Naive thymus-derived CD8-positive, alpha-beta T cell (primary cell): ENCODE results near the gene CTSH. TPM values are rescaled to one million over a fixed set of nuclear protein-coding genes. Genes with fewer than 3 reads are reported as not detected.

Source experiments
- ATAC-seq, 2 donors: fragments of 150-1000 bp; cut with Tn5 transposase in 1 of 2; sonication (Bioruptor Pico), chemical (Tn5 transposase) in 1 of 2; 1 replicate in 1 of 2; 2 replicates in 1 of 2; pipeline ENCODE4 v1.10.0; 2021; ENCODE audit warnings: mild to moderate bottlenecking in 2 of 2, moderate library complexity in 2 of 2
- POLR2A ChIA-PET: fragments of 350-600 bp; sonication (Branson Sonifier 250); formaldehyde crosslinking; loops from one replicate; lab custom pipeline; 2021; ENCODE audit warnings: antibody characterized with exemption; lab: Charles Lee
- DNase-seq, 10 donors: peaks; one replicate each; pipeline versions ENCODE4 v3.0.0 to v3.0.0-alpha.2; 2020 to 2022
- H3K27ac Mint-ChIP-seq, 10 donors: one replicate each; pipeline ENCODE4 v1.8.0; 2020 to 2022; ENCODE audit warnings: mild to moderate bottlenecking in 10 of 10, mixed read lengths in 10 of 10, moderate library complexity in 4 of 10, inconsistent platforms in 1 of 10
- H3K27me3 Mint-ChIP-seq, 5 donors: one replicate each; pipeline ENCODE4 v1.8.0; 2021 to 2022; ENCODE audit warnings: mixed read lengths in 5 of 5
- H3K36me3 Mint-ChIP-seq, 3 donors: one replicate each; pipeline ENCODE4 v1.8.0; 2020 to 2022; ENCODE audit warnings: mixed read lengths in 3 of 3, mild to moderate bottlenecking in 2 of 3, inconsistent platforms in 1 of 3
- H3K4me1 Mint-ChIP-seq, 4 donors: one replicate each; pipeline ENCODE4 v1.8.0; 2021 to 2022; ENCODE audit warnings: mixed read lengths in 4 of 4
- H3K4me3 Mint-ChIP-seq, 10 donors: one replicate each; pipeline ENCODE4 v1.8.0; 2020 to 2022; ENCODE audit warnings: mild to moderate bottlenecking in 10 of 10, mixed read lengths in 10 of 10, moderate library complexity in 6 of 10, inconsistent platforms in 1 of 10
- H3K9me3 Mint-ChIP-seq, 9 donors: one replicate each; pipeline ENCODE4 v1.8.0; 2020 to 2022; ENCODE audit warnings: mixed read lengths in 9 of 9, mild to moderate bottlenecking in 3 of 9, inconsistent platforms in 1 of 9, moderate library complexity in 1 of 9
- polyA plus RNA-seq, 3 donors: library from polyadenylated mRNA; unstranded; fragments of 300-500 nt; fragmentation: Illumina TruSeq; gene quantifications; one replicate each; pipeline ENCODE4 v1.2.3, GENCODE V29; 2021
- total RNA-seq, 8 experiments: library from RNA in 2 of 8; stranded (reverse) in 2 of 8; gene quantifications; one replicate each; pipeline ENCODE4 v1.2.3 and lab custom pipeline; 2021 to 2026

CTSH gene
- total and polyA plus RNA-seq, 5 experiments from 2014 or later = 3.6 to 7.9 (median 5.8) TPM

DNA sequence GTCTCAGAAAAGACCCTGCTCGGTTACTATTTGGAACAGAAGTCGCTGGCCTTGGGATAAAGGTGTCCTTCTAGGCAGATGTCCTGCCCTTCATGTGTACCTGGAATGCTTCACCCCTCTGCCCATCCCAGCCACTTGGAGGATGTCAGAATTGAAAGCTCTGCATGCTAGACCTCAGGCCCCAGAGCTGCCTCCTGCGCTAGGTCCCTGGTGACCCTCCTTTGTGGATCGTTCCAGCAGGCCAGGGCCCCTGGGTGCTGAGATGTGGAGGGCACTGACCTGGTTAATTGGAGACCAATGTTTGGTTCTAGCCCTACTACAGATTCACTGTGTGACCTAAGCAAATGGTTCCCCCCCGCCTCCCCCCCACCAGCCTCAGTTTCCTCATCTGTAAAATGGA lies 2.7 kb upstream of the CTSH start:
- Mint-ChIP-seq H3K36me3 (no peaks in the 10 kb centered on the region), H3K4me1 (peaks cover 6 to 24% (median 11%) of the 10 kb centered on the region in 4 donors), H3K27ac (no peak overlapping the region), H3K27me3 (peaks cover 0 to 9% (median 0%) of the 10 kb centered on the region in 5 donors), H3K9me3 (peaks cover 0 to 1% (median 0%) of the 10 kb centered on the region in 9 donors), H3K4me3 (peak overlapping the region in 1 of 10 donors; percentile 28)
- DNase-seq (no peak), ATAC-seq (no peak)
- POLR2A ChIA-PET = no interaction called here

DNA sequence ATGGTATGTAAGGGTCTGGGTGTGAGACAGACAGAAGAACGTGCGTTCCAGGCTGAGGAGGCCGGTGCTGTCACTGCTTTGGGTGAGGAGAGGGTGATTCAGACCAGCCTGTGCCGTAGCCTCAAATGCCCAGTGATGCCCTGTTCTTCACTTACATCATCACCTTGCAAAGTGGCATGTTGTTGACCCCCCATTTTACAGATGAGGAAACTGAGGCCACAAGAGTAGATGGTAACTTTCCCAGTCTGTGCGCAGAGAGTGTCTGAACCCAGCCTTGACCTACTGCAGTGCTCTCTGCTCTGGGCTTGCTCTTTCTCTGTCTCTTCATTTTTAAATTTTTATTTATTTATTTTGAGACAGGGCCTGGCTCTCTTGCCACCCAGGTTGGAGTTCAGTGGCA lies 1.6 kb upstream of the CTSH start:
- ATAC-seq (no peak), DNase-seq (no peak)
- H3K4me3 Mint-ChIP-seq = peak overlapping the region in 6 of 10 donors; percentile 19 to 65 (median 44)
- POLR2A ChIA-PET = interaction anchor here (1.0 kb wide), 1 partner anchor 10 kb away, joined by 5 read pairs; no protein-coding TSS in a partner anchor
- no peaks in the 10 kb centered on the region for H3K9me3 Mint-ChIP-seq
- peaks cover 2 to 26% (median 8%) of the 10 kb centered on the region in 4 donors for H3K4me1 Mint-ChIP-seq
- peaks cover 0 to 9% (median 0%) of the 10 kb centered on the region in 5 donors for H3K27me3 Mint-ChIP-seq
- H3K27ac Mint-ChIP-seq = no peak overlapping the region
- H3K36me3 Mint-ChIP-seq = no peaks in the 10 kb centered on the region

DNA sequence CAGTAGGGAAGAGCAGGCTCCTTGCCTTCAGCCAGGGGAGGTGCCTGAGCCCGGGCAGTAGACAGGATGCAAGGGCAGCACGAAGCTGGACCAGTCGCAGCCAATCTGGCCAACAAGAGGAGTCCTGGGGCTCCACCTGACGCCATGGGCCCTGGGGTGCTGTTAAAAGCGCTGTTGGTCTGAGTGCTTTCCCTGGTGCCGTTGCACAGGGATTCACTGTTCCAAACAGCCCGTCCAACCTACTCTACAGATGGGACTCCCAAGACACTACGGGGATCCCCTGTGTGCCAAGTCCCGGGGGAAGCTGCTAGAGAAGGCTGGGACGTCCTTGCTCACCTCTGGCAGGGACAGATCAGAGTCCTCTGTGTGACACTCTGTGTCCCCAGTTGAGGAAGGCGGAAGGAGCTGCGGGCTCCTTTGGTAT lies 632 bp downstream of the CTSH start:
- DNase-seq (no peak), ATAC-seq (peak in 1 of 2 donors; percentile 17)
- POLR2A ChIA-PET = no interaction called here
- Mint-ChIP-seq H3K4me1 (peaks cover 0 to 29% (median 6%) of the 10 kb centered on the region in 4 donors), H3K27me3 (peaks cover 0 to 9% (median 0%) of the 10 kb centered on the region in 5 donors), H3K27ac (no peak overlapping the region), H3K36me3 (no peaks in the 10 kb centered on the region), H3K4me3 (peak overlapping the region; percentile 54 to 81 (median 74)), H3K9me3 (no peaks in the 10 kb centered on the region)

DNA sequence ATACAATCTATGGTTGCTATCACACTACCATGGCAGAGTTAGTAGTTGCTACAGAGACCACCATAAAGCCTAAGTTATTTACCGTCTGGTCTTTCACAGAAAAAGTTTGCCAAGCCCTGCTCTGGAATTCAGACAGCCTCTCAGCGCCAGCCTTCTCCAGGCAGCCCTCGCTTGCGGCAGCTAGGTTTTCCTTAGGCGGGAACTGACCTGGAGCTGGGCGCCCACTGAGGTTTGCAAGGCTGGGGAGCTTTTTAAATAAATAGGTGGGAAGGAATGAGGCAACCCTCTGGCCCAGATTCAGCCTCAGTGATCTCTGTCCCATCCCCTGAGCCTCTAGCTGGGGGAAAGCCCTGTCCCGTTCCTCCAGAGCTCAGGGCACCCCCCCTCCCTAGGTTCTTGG lies 1.2 kb downstream of the CTSH start:
- Mint-ChIP-seq H3K4me1 (peaks cover 0 to 34% (median 8%) of the 10 kb centered on the region in 4 donors), H3K27me3 (peaks cover 0 to 10% (median under 1%) of the 10 kb centered on the region in 5 donors), H3K36me3 (no peaks in the 10 kb centered on the region), H3K27ac (peak overlapping the region in 1 of 10 donors; percentile 39), H3K4me3 (peak overlapping the region in 8 of 10 donors; percentile 18 to 80 (median 58)), H3K9me3 (no peaks in the 10 kb centered on the region)
- POLR2A ChIA-PET = no interaction called here
- DNase-seq (no peak), ATAC-seq (no peak)

DNA sequence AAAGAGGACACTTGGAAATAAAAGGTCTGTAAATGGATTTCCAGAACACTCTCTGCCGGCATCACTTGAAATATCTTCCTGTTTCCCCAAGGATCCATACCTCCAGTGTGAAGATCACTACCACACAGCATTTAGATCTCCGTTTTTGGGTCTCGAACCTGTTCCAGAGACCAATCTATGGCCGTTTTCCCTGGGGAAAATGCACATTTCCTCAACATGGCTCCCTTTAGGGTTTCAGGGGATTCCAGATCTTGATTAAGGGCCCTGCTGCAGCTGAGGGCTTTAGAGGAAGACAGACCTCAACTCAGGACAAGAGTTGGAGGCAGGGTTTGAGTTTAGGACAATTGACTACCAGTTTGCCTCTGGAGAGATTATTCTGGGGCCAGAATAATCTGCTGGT lies 2.1 kb downstream of the CTSH start:
- Mint-ChIP-seq H3K4me1 (peaks cover 0 to 43% (median 10%) of the 10 kb centered on the region in 4 donors), H3K36me3 (no peaks in the 10 kb centered on the region), H3K27me3 (peaks cover 4 to 19% (median 7%) of the 10 kb centered on the region in 5 donors), H3K4me3 (peak overlapping the region in 1 of 10 donors; percentile 28), H3K9me3 (no peaks in the 10 kb centered on the region), H3K27ac (peak overlapping the region in 2 of 10 donors; percentile 33 to 56)
- DNase-seq (no peak), ATAC-seq (no peak)
- POLR2A ChIA-PET = no interaction called here

DNA sequence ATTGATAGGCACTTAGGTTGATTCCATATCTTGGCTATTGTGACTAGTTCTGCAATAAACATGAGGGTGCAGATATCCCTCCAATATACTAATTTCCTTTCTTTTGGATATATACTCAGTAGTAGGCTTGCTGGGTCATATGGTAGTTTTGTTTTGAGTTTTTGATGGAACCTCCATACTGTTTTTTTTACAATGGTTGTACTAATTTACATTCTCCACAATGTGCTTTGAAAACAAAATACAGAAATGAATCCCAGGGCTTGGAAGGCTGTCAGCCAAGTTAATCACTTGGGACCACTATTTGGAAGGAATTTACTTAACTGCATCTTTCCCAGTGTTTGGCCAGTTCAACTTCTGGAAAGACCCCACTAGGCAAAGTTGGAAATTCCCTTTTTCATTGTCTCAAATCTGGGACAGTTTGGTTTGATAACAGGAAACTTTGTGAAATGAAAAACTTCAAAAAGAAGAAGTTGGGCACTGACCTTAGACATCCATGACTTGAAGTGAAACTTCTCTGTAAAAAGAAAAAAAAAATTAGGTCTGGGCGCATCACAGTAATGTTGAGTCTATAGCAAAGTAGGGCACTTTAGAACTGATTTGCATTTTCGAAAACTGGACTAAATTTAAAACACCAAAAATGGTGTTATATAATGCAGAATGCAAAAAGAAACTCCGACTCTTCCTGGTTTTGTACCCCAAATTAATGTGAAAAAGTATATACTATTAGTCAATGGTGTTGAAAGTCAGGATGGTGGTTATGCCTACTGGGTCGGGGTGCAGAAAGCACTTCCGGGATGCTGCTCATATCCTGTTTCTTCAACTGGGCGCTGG lies 6.0 kb downstream of the CTSH start:
- ATAC-seq = peak in 1 of 2 donors; percentile 58
- peak overlapping the region in 2 of 10 donors; percentile 36 to 52 for H3K4me3 Mint-ChIP-seq
- no peaks in the 10 kb centered on the region for H3K9me3 Mint-ChIP-seq
- peak overlapping the region in 1 of 10 donors; percentile 63 for H3K27ac Mint-ChIP-seq
- POLR2A ChIA-PET = no interaction called here
- peak in 1 of 10 donors; percentile 6 for DNase-seq
- H3K27me3 Mint-ChIP-seq = peaks cover 5 to 17% (median 8%) of the 10 kb centered on the region in 5 donors
- peaks cover 0 to 57% (median 8%) of the 10 kb centered on the region in 4 donors for H3K4me1 Mint-ChIP-seq
- H3K36me3 Mint-ChIP-seq = peaks cover 0 to 2% (median 0%) of the 10 kb centered on the region in 3 donors

DNA sequence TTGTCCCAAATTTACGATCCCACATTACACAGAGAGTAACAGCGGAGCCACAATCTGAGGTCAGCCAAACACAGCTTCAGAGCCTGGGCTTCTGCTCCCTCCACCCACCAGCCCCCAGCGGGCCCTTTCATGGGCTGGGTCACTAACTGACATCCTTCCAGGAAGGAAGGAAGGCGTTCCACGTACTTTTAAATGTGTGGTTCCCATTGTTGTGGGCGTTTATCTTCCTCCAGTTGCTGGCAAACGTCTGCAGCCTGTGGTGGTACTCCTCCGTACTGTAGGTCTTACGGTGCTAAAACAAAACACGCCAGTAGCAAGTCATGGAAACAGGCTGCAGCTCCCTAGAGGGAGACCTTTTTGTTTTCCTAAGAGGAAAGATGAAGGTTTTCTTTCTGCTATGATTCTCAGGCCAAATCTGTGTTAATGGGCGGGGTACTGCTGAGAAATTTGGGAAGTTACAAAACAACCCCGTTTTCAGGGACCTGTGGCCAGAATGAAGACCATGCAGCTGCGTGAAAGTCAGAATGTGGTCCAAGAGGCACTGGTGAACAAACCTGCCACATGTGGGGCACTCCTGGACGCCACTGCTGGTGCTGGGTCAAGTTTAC lies 7.6 kb downstream of the CTSH start:
- Mint-ChIP-seq H3K4me3 (peak overlapping the region in 1 of 10 donors; percentile 36), H3K27ac (peak overlapping the region in 3 of 10 donors; percentile 46 to 58 (median 48)), H3K9me3 (no peaks in the 10 kb centered on the region), H3K36me3 (peaks cover 0 to 2% (median 0%) of the 10 kb centered on the region in 3 donors), H3K27me3 (peaks cover 5 to 13% (median 8%) of the 10 kb centered on the region in 5 donors), H3K4me1 (peaks cover 0 to 45% (median 8%) of the 10 kb centered on the region in 4 donors)
- DNase-seq = peak in 1 of 10 donors; percentile 36
- POLR2A ChIA-PET = no interaction called here
- peak in 1 of 2 donors; percentile 22 for ATAC-seq

DNA sequence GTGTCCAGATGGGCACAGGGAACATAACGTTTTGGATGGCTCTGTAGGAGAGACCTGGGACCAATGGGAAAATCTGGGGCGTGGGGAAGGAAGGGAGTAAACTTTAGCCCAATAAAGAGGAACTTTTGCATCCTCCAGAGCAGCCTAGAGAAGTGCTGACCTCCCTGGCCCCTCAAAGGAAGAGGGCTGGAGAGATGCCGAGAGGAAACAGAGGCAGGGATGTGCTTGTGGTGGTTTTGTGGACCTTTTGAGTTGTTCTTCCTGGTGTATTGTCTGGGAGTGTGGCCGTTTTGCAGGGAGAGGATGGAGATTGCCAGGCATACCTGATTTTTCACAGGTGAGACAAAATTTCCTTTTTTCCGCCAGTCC lies 10.2 kb downstream of the CTSH start:
- Mint-ChIP-seq H3K4me1 (peaks cover 0 to 39% (median 9%) of the 10 kb centered on the region in 4 donors), H3K36me3 (peaks cover 0 to 2% (median 0%) of the 10 kb centered on the region in 3 donors), H3K9me3 (no peaks in the 10 kb centered on the region), H3K27me3 (peaks cover 5 to 11% (median 8%) of the 10 kb centered on the region in 5 donors), H3K4me3 (peak overlapping the region in 1 of 10 donors; percentile 48), H3K27ac (peak overlapping the region in 1 of 10 donors; percentile 0)
- POLR2A ChIA-PET = no interaction called here
- ATAC-seq (no peak), DNase-seq (no peak)

DNA sequence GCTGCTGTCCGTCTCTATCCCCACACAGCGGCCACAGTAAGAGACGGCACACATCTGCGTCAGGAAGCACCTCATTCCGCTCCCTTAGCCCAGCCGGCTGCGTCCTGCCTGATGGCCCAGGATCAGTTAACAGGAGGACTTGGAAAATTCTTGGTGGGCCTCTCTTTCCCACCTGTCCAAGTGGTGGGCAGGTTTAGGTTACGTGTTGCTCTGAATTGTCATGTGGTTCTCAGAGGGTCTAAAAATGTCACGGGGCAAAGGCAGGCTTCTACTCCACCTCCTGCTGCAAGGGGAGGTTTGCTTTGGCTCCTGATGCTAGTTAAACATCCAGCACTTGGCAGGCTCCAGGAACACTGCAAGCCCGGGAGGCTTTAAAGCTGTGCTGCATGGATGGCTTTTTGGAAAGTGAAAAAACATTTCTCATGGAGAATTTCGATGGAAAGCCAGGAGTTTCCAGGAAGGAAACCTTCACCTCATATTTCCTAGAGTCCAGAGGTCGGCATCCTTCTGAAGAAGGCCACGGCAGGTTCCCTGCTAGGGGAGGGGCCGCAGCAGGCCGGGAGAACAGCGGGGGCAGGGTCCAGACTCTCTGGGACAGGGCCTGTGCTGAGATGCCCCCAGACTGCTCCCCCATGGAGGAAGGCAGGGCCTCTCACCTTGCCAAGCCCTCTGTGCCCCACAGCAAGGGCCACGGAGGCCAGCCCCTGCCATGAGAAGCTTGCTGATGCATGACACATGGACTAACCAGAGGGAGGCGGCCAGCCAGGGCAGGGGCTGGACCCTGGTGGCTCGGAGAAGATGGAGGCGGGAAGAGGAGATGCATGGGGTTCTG lies 10.8 kb downstream of the CTSH start:
- H3K4me3 Mint-ChIP-seq = no peak overlapping the region
- ATAC-seq = no peak
- no peak for DNase-seq
- peaks cover 0 to 34% (median 7%) of the 10 kb centered on the region in 4 donors for H3K4me1 Mint-ChIP-seq
- H3K27ac Mint-ChIP-seq = no peak overlapping the region
- H3K9me3 Mint-ChIP-seq = no peaks in the 10 kb centered on the region
- POLR2A ChIA-PET = no interaction called here
- H3K36me3 Mint-ChIP-seq = peaks cover 0 to 2% (median 0%) of the 10 kb centered on the region in 3 donors
- H3K27me3 Mint-ChIP-seq = peaks cover 5 to 11% (median 8%) of the 10 kb centered on the region in 5 donors

DNA sequence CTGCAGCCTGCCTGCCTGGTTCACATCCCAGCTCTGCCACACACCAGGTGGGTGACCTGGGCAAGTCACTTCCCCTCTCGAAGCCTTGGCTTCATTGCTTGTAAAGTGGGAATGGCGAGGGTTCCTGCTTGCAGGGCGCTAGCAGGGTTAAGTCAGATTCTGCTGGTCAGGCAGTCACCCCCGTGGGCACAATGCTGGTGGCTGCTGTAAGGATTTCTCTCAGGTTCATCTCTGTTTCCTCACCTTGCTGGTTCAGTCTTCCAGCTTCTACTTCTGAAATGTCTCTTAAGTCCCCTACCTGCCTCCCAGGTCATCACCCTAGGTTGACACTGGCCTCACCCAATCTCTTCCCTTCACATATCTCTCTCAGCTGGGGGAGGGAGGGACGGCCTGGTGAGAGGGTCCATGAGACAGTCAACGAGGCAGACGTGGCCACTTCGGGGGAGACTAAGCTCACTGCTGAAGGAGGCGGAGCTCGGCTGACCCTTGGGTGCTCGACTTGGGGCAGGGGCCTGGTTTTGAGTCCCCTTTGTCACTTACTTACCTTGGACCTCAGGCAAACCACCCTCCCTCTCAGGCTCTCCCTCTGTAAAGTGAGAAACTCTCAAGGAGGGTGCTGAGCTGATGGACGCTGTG lies 11.5 kb downstream of the CTSH start:
- Mint-ChIP-seq H3K9me3 (no peaks in the 10 kb centered on the region), H3K4me1 (peaks cover 0 to 27% (median 4%) of the 10 kb centered on the region in 4 donors), H3K27ac (peak overlapping the region in 2 of 10 donors; percentile 19 to 69), H3K27me3 (peaks cover under 1 to 6% (median 4%) of the 10 kb centered on the region in 5 donors), H3K4me3 (no peak overlapping the region), H3K36me3 (peaks cover 0 to 2% (median 0%) of the 10 kb centered on the region in 3 donors)
- DNase-seq = no peak
- no peak for ATAC-seq
- POLR2A ChIA-PET = no interaction called here

DNA sequence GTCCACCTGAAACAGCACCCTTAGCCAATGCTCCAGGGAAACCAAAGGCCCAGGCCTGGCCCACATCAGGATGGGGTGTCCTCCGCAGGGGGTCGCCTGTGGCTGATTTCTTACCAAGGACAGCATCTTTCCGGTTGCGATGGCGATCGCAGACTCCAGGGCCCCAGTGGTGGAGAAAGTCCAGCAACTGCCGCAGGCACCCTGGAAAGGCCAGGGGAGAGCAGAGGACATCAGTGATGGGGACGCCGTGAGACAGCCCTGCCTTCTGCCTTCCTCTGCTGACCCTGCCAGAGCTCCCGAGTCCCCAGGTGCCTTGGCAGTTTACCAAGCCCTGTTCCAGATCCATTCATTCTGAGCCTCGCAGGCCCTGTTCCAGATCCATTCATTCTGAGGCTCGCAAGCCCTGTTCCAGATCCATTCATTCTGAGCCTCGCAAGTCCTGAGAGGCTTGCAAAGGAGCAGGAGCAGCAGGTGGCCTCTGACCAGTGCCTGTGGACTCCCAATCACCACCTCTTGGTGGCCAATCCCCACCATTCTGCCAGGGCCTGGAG lies 12.5 kb downstream of the CTSH start:
- POLR2A ChIA-PET = no interaction called here
- H3K9me3 Mint-ChIP-seq = no peaks in the 10 kb centered on the region
- ATAC-seq (no peak), DNase-seq (no peak)
- peaks cover 0 to 20% (median 5%) of the 10 kb centered on the region in 4 donors for H3K4me1 Mint-ChIP-seq
- no peak overlapping the region for H3K27ac Mint-ChIP-seq
- peaks cover 0 to 3% (median 0%) of the 10 kb centered on the region in 5 donors for H3K27me3 Mint-ChIP-seq
- no peak overlapping the region for H3K4me3 Mint-ChIP-seq
- H3K36me3 Mint-ChIP-seq = peaks cover 0 to 2% (median 0%) of the 10 kb centered on the region in 3 donors
